H1 (cell line): Measurements from ENCODE around the gene EGFLAM. TPM values are rescaled to one million over a fixed set of nuclear protein-coding genes. Genes with fewer than 3 reads are reported as not detected.

Source experiments
- CTCF ChIA-PET: fragments of 300-600 bp; sonication (Branson Sonifier 250); formaldehyde crosslinking; loops from one replicate; lab custom pipeline; 2021; ENCODE audit not compliant: partially characterized antibody; lab: Charles Lee
- POLR2A ChIA-PET: fragments of 300-600 bp; sonication (Branson Sonifier 250); formaldehyde crosslinking; loops from one replicate; lab custom pipeline; 2021; ENCODE audit warnings: inconsistent platforms; ENCODE audit not compliant: partially characterized antibody; lab: Charles Lee
- DNase-seq, 2 experiments: peaks; one replicate each; pipeline versions ENCODE4 v3.0.0 to v3.0.0-alpha.2; 2010 to 2022; ENCODE audit warnings: low spot score in 2 of 2, low read depth in 1 of 2, mixed read lengths in 1 of 2
- FAIRE-seq: peaks from 2 replicates; lab custom pipeline; 2011; peaks lifted over from hg19 to GRCh38; lab: Jason Lieb, UNC
- H2AFZ ChIP-seq: 2 replicates; pipeline ENCODE4 v1.8.1; 2012; ENCODE audit warnings: low read length, inconsistent platforms
- H2AK5ac ChIP-seq: 2 replicates; pipeline ENCODE4 v1.6.1; 2013; ENCODE audit warnings: low read depth, low read length
- H2BK120ac ChIP-seq: replicated peaks from 2 replicates; pipeline ENCODE3; 2013; ENCODE audit warnings: low read depth, low read length, inconsistent platforms
- H2BK12ac ChIP-seq: 2 replicates; pipeline ENCODE4 v1.6.1; 2013; ENCODE audit warnings: low read depth, low read length
- H2BK15ac ChIP-seq: 2 replicates; pipeline ENCODE4 v1.6.1; 2013; ENCODE audit warnings: low read length
- H2BK20ac ChIP-seq: 2 replicates; pipeline ENCODE4 v1.6.1; 2013; ENCODE audit warnings: low read length
- H2BK5ac ChIP-seq: 2 replicates; pipeline ENCODE4 v1.6.1; 2013; ENCODE audit warnings: low read depth, low read length
- H3K14ac ChIP-seq: 2 replicates; pipeline ENCODE4 v1.6.1; 2013; ENCODE audit warnings: inconsistent platforms; ENCODE audit not compliant: insufficient read length
- H3K18ac ChIP-seq: 2 replicates; pipeline ENCODE4 v1.6.1; 2013; ENCODE audit warnings: low read length; ENCODE audit errors: extremely low read depth
- H3K23ac ChIP-seq: 2 replicates; pipeline ENCODE4 v1.6.1; 2013; ENCODE audit warnings: inconsistent platforms; ENCODE audit not compliant: insufficient read length
- H3K23me2 ChIP-seq: 2 replicates; pipeline ENCODE4 v1.6.1; 2013; ENCODE audit warnings: low read depth, low read length
- H3K27ac ChIP-seq: 2 replicates; pipeline ENCODE4 v1.6.1; 2011; ENCODE audit warnings: low read depth, low read length, inconsistent platforms
- H3K27me3 ChIP-seq, 4 experiments: replicated peaks in 1 of 4; 1 replicate in 1 of 4; 2 replicates in 3 of 4; pipeline versions ENCODE4 v1.6.1 to v1.8.1; 2011 to 2013; ENCODE audit warnings: low read length in 3 of 4, mild to moderate bottlenecking in 3 of 4, inconsistent platforms in 2 of 4, mixed read lengths in 2 of 4, moderate library complexity in 1 of 4; ENCODE audit not compliant: control insufficient read depth in 3 of 4, insufficient read depth in 3 of 4; ENCODE audit errors: extremely low read depth in 1 of 4
- H3K36me3 ChIP-seq, 4 experiments: 2 replicates each; pipeline versions ENCODE4 v1.6.1 to v1.8.1; 2011 to 2013; ENCODE audit warnings: mild to moderate bottlenecking in 4 of 4, low read length in 3 of 4, moderate library complexity in 2 of 4, control low read depth in 1 of 4, inconsistent platforms in 1 of 4; ENCODE audit not compliant: insufficient read depth in 4 of 4, control insufficient read depth in 2 of 4
- H3K4ac ChIP-seq: replicated peaks from 2 replicates; pipeline ENCODE3; 2013; ENCODE audit warnings: low read length, low read depth, mixed read lengths, inconsistent platforms; ENCODE audit not compliant: insufficient read length
- H3K4me1 ChIP-seq, 4 experiments: replicated peaks in 1 of 4; 1 replicate in 1 of 4; 2 replicates in 3 of 4; pipeline versions ENCODE4 v1.6.1 to v1.8.1; 2011 to 2013; ENCODE audit warnings: low read length in 3 of 4, inconsistent platforms in 2 of 4, mixed read lengths in 1 of 4; ENCODE audit not compliant: insufficient read depth in 4 of 4, control insufficient read depth in 3 of 4
- H3K4me2 ChIP-seq, 2 experiments: 2 replicates each; pipeline versions ENCODE4 v1.6.1 to v1.8.1; 2011 to 2013; ENCODE audit warnings: low read depth in 2 of 2, low read length in 2 of 2, control low read depth in 1 of 2, inconsistent platforms in 1 of 2, mild to moderate bottlenecking in 1 of 2; ENCODE audit not compliant: insufficient read depth in 1 of 2
- H3K4me3 ChIP-seq, 4 experiments: fragments of 200-600, 300-600 bp in 1 of 4; sonication (generic), shearing (Covaris generic), sonication (Bioruptor Twin) in 1 of 4; 2 replicates each; pipeline versions ENCODE4 v1.5.1 to v1.8.1; 2011 to 2016; ENCODE audit warnings: low read length in 4 of 4, low read depth in 3 of 4, control low read depth in 2 of 4, inconsistent platforms in 2 of 4, mild to moderate bottlenecking in 2 of 4, mixed read lengths in 1 of 4, moderate library complexity in 1 of 4; ENCODE audit not compliant: insufficient read depth in 2 of 4; ENCODE audit errors: extremely low read depth in 1 of 4
- H3K56ac ChIP-seq: replicated peaks from 2 replicates; pipeline ENCODE3; 2013; ENCODE audit warnings: low read depth, mild to moderate bottlenecking, mixed read lengths, low read length, inconsistent platforms; ENCODE audit not compliant: insufficient read length
- H3K79me1 ChIP-seq: 2 replicates; pipeline ENCODE4 v1.6.1; 2013; ENCODE audit warnings: low read depth, low read length, control low read depth
- H3K79me2 ChIP-seq, 2 experiments: 2 replicates each; pipeline versions ENCODE4 v1.6.1 to v1.8.1; 2012 to 2013; ENCODE audit warnings: low read length in 2 of 2, mild to moderate bottlenecking in 2 of 2, inconsistent platforms in 1 of 2; ENCODE audit not compliant: insufficient read depth in 2 of 2, control insufficient read depth in 1 of 2
- H3K9ac ChIP-seq, 4 experiments: replicated peaks in 1 of 4; 1 replicate in 1 of 4; 2 replicates in 3 of 4; pipeline versions ENCODE4 v1.6.1 to v1.8.1; 2011 to 2013; ENCODE audit warnings: low read depth in 3 of 4, low read length in 3 of 4, control low read depth in 2 of 4, mild to moderate bottlenecking in 2 of 4, moderate library complexity in 2 of 4, inconsistent platforms in 1 of 4; ENCODE audit errors: extremely low read depth in 1 of 4
- H3K9me3 ChIP-seq, 2 experiments: 2 replicates each; pipeline versions ENCODE4 v1.6.1 to v1.8.1; 2012 to 2013; ENCODE audit warnings: mild to moderate bottlenecking in 2 of 2, moderate library complexity in 2 of 2, control low read depth in 1 of 2, inconsistent platforms in 1 of 2, low read depth in 1 of 2, low read length in 1 of 2, mixed read lengths in 1 of 2; ENCODE audit not compliant: insufficient read depth in 2 of 2
- H4K20me1 ChIP-seq, 2 experiments: replicated peaks in 1 of 2; 2 replicates each; pipeline versions ENCODE3 to v1.8.1; 2011 to 2013; ENCODE audit warnings: inconsistent platforms in 2 of 2, low read length in 2 of 2, mild to moderate bottlenecking in 1 of 2; ENCODE audit not compliant: insufficient read depth in 2 of 2, control insufficient read depth in 1 of 2
- H4K5ac ChIP-seq: 2 replicates; pipeline ENCODE4 v1.6.1; 2013; ENCODE audit warnings: low read length, low read depth, mixed read lengths, inconsistent platforms; ENCODE audit not compliant: insufficient read length
- H4K8ac ChIP-seq: 2 replicates; pipeline ENCODE4 v1.8.0; 2013; ENCODE audit warnings: mild to moderate bottlenecking, moderate library complexity, low read length, inconsistent platforms; ENCODE audit not compliant: insufficient read depth; ENCODE audit errors: extremely low read depth
- H4K91ac ChIP-seq: replicated peaks from 2 replicates; pipeline ENCODE3; 2013; ENCODE audit warnings: low read length, mixed read lengths, inconsistent platforms; ENCODE audit not compliant: insufficient read length
- CBX8 ChIP-seq: fragments of 300-800, 300-1000 bp; sonication (generic); IDR thresholded peaks from 2 replicates; pipeline ENCODE4 v1.7.1; 2016; ENCODE audit warnings: low read depth, low read length, borderline replicate concordance
- CHD1 ChIP-seq: IDR thresholded peaks from 2 replicates; pipeline ENCODE4 v1.6.1; 2012; ENCODE audit warnings: low read depth, low read length, improper control_type of control experiment
- HDAC2 ChIP-seq, 2 experiments: fragments of 300-600 bp in 1 of 2; sonication (generic) in 1 of 2; IDR thresholded peaks; 2 replicates each; pipeline ENCODE4 v1.6.1; 2011 to 2012; ENCODE audit warnings: low read depth in 2 of 2, low read length in 2 of 2, mild to moderate bottlenecking in 2 of 2, moderate library complexity in 2 of 2, borderline replicate concordance in 1 of 2, inconsistent platforms in 1 of 2
- KDM4A ChIP-seq: IDR thresholded peaks from one replicate; pipeline ENCODE4 v1.7.1; 2012; ENCODE audit warnings: low read depth, mild to moderate bottlenecking, moderate library complexity, low read length, inconsistent platforms; ENCODE audit not compliant: severe bottlenecking
- MAX ChIP-seq: IDR thresholded peaks from 2 replicates; pipeline ENCODE4 v1.6.1; 2012; ENCODE audit warnings: inconsistent platforms
- POLR2A ChIP-seq, 2 experiments: IDR thresholded peaks; 1 replicate in 1 of 2; 2 replicates in 1 of 2; pipeline ENCODE4 v1.6.1; 2011; ENCODE audit warnings: low read depth in 2 of 2, low read length in 2 of 2, mild to moderate bottlenecking in 2 of 2; ENCODE audit errors: control extremely low read depth in 1 of 2
- SIRT6 ChIP-seq: IDR thresholded peaks from one replicate; pipeline ENCODE4 v1.7.1; 2012; ENCODE audit warnings: low read length, inconsistent platforms
- SP2 ChIP-seq: IDR thresholded peaks from 2 replicates; pipeline ENCODE4 v1.6.1; 2012; ENCODE audit warnings: mild to moderate bottlenecking, low read length, inconsistent platforms
- SRF ChIP-seq: IDR thresholded peaks from 2 replicates; pipeline ENCODE4 v1.6.1; 2011; ENCODE audit warnings: mild to moderate bottlenecking, low read depth, low read length, moderate library complexity
- SUZ12 ChIP-seq: fragments of 200-600 bp; sonication (generic); IDR thresholded peaks from 2 replicates; pipeline ENCODE4 v1.6.1; 2012; ENCODE audit warnings: mild to moderate bottlenecking, inconsistent platforms, low read length, moderate library complexity, mixed read lengths
- USF2 ChIP-seq: IDR thresholded peaks from 2 replicates; pipeline ENCODE4 v1.6.1; 2011; ENCODE audit warnings: low read length, improper control_type of control experiment
- WGBS, 2 experiments: shearing (Covaris generic) in 1 of 2; methylation state at CpG; one replicate each; pipeline versions ENCODE4 v1.1.6 to v1.1.7; 2013 to 2015; ENCODE audit warnings: low lambda C conversion rate in 2 of 2, mixed read lengths in 2 of 2, inconsistent platforms in 1 of 2, low coverage in 1 of 2, missing lambda C conversion rate in 1 of 2; ENCODE audit not compliant: insufficient replicate concordance in 2 of 2, insufficient coverage in 1 of 2, insufficient read length in 1 of 2; ENCODE audit errors: extremely low coverage in 1 of 2, missing lambda C conversion rate in 1 of 2; 5-methylcytosine and 5-hydroxymethylcytosine counted together
- polyA plus RNA-seq, 7 experiments: library from polyadenylated mRNA; depleted of rRNA in 3 of 7; stranded (reverse) in 5 of 7; unstranded in 2 of 7; fragments of >200 nt in 5 of 7; fragments of 200-250 nt in 2 of 7; gene quantifications; 1 replicate in 5 of 7; 2 replicates in 1 of 7; 4 replicates in 1 of 7; pipeline versions ENCODE4 v1.2.1 to v1.2.3, GENCODE V29; 2011 to 2013; ENCODE audit warnings: missing spikeins in 2 of 7, mixed read lengths in 2 of 7
- total RNA-seq: library from RNA; stranded (reverse); fragmentation: NEBNext Ultra II Directional; extraction: Animal tissue kit (Norgen Biotek cat#: 25700); gene quantifications from 2 replicates; pipeline ENCODE4 v1.2.1, GENCODE V29; 2021

Gene EGFLAM
- total and polyA plus RNA-seq, 2 of the 8 experiments (the other 6 are each of a cell fraction or from before 2014, with no cell fraction given), result 0.20 to 0.24 TPM

- H3K79me2 ChIP-seq, result no peaks in the 10 kb centered on the region
- peaks cover 0 to 5% (median 4%) of the 10 kb centered on the region in 4 experiments; a peak in 3 of 7 replicates for H3K4me1 ChIP-seq
- H3K56ac ChIP-seq, result no peak overlapping the region
- H4K91ac ChIP-seq, result no peak overlapping the region
- ChIA-PET CTCF (interaction anchor here (0.9 to 1.8 kb wide), 4 partner anchors 8 to 691 kb away, joined by 3 to 5 read pairs (median 4); no protein-coding TSS in a partner anchor), POLR2A (no interaction called here)
- DNase-seq (no peak), FAIRE-seq (no peak)
- no peak overlapping the region for H4K8ac ChIP-seq
- no peaks in the 10 kb centered on the region for H3K79me1 ChIP-seq
- no peak overlapping the region for H2BK12ac ChIP-seq
- no peak overlapping the region for H3K14ac ChIP-seq
- no peaks in the 10 kb centered on the region for H4K20me1 ChIP-seq
- no peaks in the 10 kb centered on the region for H3K23me2 ChIP-seq
- H3K4me3 ChIP-seq, result no peak overlapping the region
- no peak overlapping the region for H4K5ac ChIP-seq
- H3K23ac ChIP-seq, result no peak overlapping the region
- H3K36me3 ChIP-seq, result no peaks in the 10 kb centered on the region
- no peak overlapping the region for H3K4ac ChIP-seq
- H2AFZ ChIP-seq, result no peak overlapping the region
- H2BK20ac ChIP-seq, result no peak overlapping the region
- H3K4me2 ChIP-seq, result no peak overlapping the region
- H3K9me3 ChIP-seq, result no peaks in the 10 kb centered on the region
- H2BK15ac ChIP-seq, result 0 out of 2 replicates have a peak overlapping the region, but pooled peaks have one; percentile 41
- no peak overlapping the region for H2BK120ac ChIP-seq
- H3K27ac ChIP-seq, result no peak overlapping the region
- no peak overlapping the region for H2BK5ac ChIP-seq
- H2AK5ac ChIP-seq, result no peak overlapping the region
- H3K27me3 ChIP-seq, result no peaks in the 10 kb centered on the region
- 93% methylated on average over 12 of the region's 12 CpGs; no CpG with 5 or more reads in 1 of the 2 experiments for WGBS, 2 experiments
- H3K9ac ChIP-seq, result no peak overlapping the region
- no peak overlapping the region for H3K18ac ChIP-seq
- TF ChIP-seq SUZ12 (no peak), SIRT6 (no peak), SP2 (no peak), KDM4A (no peak), CHD1 (no peak), POLR2A (IDR thresholded peaks at IDR 0.05; ENCODE audit: control extremely low read depth in 1 of 2, low read depth in 2 of 2, low read length in 2 of 2) (no peak), USF2 (no peak), HDAC2 (IDR thresholded peaks at IDR 0.05; ENCODE audit: borderline replicate concordance in 1 of 2, low read depth in 2 of 2, low read length in 2 of 2) (no peak), MAX (no peak), SRF (no peak), CBX8 (no peak)
Measured at GRCh38 chr5:38413696-38414095, 155.3 kb downstream of the EGFLAM start.
